ENCODE measurements around the gene ING5. TPM values are rescaled to one million over a fixed set of nuclear protein-coding genes. Genes with fewer than 3 reads are reported as not detected.
A peak's percentile ranks its signal among the peaks of the same experiment; 100 is the strongest.

The ING5 gene
- total RNA-seq, 3 donors from 2014 or later, result 24.6 to 52.3 (median 35.1) TPM

DNA sequence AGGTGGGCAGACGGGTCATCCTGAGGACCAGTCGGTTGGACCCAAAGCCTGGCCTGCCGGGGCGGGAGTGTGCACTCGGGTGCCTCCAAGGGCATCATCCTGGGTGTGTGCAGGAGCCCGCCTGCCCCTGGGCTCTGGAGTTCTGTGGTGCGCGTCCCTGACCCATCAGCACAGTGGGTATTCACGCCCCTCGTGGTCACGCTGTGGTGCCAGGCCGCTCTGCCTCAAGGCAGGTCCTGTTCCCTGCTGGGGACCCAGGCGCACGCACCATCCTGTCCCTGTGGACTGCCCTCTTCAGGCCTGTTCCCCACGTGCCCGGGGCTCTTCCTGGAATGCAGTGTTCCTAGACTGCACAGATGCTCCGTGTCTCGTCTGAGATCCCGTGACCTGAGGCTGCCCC, 18.3 kb downstream of the ING5 start:
- ATAC-seq, result peak; percentile 9
- Histone ChIP-seq H3K4me1 (ENCODE audit: low read depth) (no peaks in the 10 kb centered on the region), H3K36me3 (ENCODE audit: low read depth) (peaks cover 4% of the 10 kb centered on the region), H3K9me3 (peaks cover 4% of the 10 kb centered on the region), H3K4me3 (no peak overlapping the region)
- DNase-seq, result no peak
- intact Hi-C loops (cut with DNase I, micrococcal nuclease), result no loop called here
- TF ChIP-seq, protein P1, sequence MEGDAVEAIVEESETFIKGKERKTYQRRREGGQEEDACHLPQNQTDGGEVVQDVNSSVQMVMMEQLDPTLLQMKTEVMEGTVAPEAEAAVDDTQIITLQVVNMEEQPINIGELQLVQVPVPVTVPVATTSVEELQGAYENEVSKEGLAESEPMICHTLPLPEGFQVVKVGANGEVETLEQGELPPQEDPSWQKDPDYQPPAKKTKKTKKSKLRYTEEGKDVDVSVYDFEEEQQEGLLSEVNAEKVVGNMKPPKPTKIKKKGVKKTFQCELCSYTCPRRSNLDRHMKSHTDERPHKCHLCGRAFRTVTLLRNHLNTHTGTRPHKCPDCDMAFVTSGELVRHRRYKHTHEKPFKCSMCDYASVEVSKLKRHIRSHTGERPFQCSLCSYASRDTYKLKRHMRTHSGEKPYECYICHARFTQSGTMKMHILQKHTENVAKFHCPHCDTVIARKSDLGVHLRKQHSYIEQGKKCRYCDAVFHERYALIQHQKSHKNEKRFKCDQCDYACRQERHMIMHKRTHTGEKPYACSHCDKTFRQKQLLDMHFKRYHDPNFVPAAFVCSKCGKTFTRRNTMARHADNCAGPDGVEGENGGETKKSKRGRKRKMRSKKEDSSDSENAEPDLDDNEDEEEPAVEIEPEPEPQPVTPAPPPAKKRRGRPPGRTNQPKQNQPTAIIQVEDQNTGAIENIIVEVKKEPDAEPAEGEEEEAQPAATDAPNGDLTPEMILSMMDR (IDR thresholded peaks at IDR 0.05), result no peak

GRCh38 chr2:241720560-241720959, 18.7 kb downstream of the ING5 start:
- peak; percentile 10 for ATAC-seq
- DNase-seq, result no peak
- H3K9me3 ChIP-seq, result peaks cover 4% of the 10 kb centered on the region
- intact Hi-C loops (cut with DNase I, micrococcal nuclease), result no loop called here
- H3K36me3 ChIP-seq (ENCODE audit: low read depth), result peaks cover 4% of the 10 kb centered on the region
- TF ChIP-seq, protein P1 (IDR thresholded peaks at IDR 0.05), result no peak
- H3K4me3 ChIP-seq, result no peak overlapping the region
- H3K4me1 ChIP-seq (ENCODE audit: low read depth), result no peaks in the 10 kb centered on the region

DNA sequence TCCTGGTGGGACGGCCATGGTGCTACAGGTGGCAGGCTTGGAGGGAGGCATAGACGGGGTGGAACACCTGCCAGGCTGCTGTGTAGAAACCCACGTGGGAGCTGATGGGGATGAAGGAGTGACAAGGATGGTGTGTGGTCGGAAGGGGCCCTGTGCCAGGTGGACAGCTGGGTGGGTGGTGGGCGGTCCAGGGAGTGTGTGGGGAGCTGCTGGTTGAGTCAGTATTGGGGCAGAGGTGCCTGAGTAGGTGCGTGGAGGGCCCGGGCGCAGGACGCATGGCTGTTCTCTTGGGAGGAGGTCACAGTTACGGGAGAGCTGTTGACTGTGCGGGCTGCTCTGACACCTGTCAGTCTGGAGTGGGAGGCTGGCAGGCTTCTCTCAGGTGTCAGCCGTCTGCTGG, 20.0 kb downstream of the ING5 start:
- no peak for DNase-seq
- intact Hi-C loops (cut with DNase I, micrococcal nuclease), result no loop called here
- ATAC-seq, result no peak
- Histone ChIP-seq H3K9me3 (peaks cover 4% of the 10 kb centered on the region), H3K4me1 (ENCODE audit: low read depth) (no peaks in the 10 kb centered on the region), H3K36me3 (ENCODE audit: low read depth) (peaks cover 4% of the 10 kb centered on the region), H3K4me3 (no peak overlapping the region)
- TF ChIP-seq, protein P1 (IDR thresholded peaks at IDR 0.05), result no peak

DNA sequence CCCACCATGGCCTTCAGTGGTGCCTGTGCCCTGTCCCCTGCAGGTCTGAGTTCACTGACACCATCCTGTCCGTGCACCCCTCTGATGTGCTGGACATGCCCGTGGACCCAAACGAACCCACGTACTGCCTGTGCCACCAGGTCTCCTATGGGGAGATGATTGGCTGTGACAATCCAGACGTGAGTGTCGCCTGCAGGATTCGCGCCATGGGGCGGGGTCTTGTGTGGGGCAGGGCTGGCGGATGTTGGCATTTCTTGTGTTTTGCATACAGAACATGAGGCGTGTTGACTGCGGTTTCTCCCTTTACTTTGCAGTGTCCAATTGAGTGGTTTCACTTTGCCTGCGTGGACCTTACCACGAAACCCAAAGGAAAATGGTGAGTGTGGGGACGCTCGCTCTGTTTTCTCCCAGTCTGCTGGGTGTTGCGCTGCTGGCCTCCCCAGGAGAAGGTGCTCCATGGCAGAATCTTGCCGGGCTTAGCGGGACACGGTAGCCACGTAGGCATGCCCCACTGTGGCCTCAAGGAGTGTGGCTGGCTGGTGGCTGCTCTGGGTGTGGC, 21.1 kb downstream of the ING5 start:
- Histone ChIP-seq H3K4me3 (no peak overlapping the region), H3K36me3 (ENCODE audit: low read depth) (peaks cover 4% of the 10 kb centered on the region), H3K4me1 (ENCODE audit: low read depth) (no peaks in the 10 kb centered on the region), H3K9me3 (peaks cover 4% of the 10 kb centered on the region)
- DNase-seq (no peak), ATAC-seq (no peak)
- intact Hi-C loops (cut with DNase I, micrococcal nuclease), result no loop called here
- TF ChIP-seq, protein P1 (IDR thresholded peaks at IDR 0.05), result no peak

DNA sequence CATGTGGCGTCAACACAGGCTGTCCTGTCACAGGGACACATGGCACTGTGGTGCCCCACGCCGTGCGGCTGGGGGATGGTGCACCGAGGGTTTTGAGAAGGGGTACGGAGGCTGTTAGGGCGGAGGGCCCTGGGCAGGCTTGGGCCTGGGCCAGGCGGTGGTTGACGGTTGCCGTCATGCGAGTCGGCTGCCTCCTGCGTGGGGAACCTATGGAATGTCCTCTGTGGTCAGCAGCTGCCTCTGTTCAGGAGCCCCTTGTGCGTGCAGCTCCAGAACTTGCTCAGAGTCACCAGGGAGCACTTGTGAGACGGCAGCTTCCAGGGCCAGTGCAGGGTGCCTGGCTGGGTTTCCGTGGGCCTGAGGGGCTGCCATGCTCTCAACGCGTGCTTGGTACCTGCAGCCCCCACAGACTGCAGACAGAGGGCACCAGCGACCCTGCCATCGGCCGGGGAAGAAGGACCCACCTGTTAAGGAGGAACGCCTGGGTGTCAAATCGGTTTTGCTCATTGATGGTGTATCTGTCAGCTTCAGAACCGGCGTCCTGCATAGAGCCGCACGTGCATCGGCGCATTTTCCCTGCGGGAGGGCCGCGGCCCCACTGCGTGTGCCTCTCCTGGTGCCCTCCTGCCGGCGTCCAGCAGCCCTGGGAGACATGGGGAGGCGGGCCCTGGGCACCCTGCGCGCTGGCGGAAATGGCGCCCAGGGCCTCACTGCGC, 22.6 kb downstream of the ING5 start:
- no peak for DNase-seq
- no peak for ATAC-seq

More for the DNA sequence above, 22.6 kb downstream of the ING5 start:
- Histone ChIP-seq H3K9me3 (peaks cover 4% of the 10 kb centered on the region), H3K4me1 (ENCODE audit: low read depth) (no peaks in the 10 kb centered on the region), H3K36me3 (ENCODE audit: low read depth) (peaks cover 4% of the 10 kb centered on the region), H3K4me3 (no peak overlapping the region)
- intact Hi-C loops (cut with DNase I, micrococcal nuclease), result no loop called here
- TF ChIP-seq, protein P1 (IDR thresholded peaks at IDR 0.05), result no peak
